Loucy (cell line): ENCODE results near the gene VPREB1.

Source experiments
- CTCF ChIP-seq: fragments of 200-600 bp; sonication (generic); conservative IDR thresholded peaks from 2 replicates; pipeline ENCODE4 v1.5.1; 2014; ENCODE audit warnings: mild to moderate bottlenecking, antibody characterized with exemption, low read length
- EZH2phosphoT487 ChIP-seq: fragments of 200-600 bp; IDR thresholded peaks from 2 replicates; pipeline ENCODE4 v1.6.1; 2018; ENCODE audit warnings: antibody characterized with exemption, mild to moderate bottlenecking, moderate library complexity, borderline replicate concordance

GRCh38 chr22:22244316-22245250 is at the start of gene VPREB1:
- TF ChIP-seq CTCF (no peak), EZH2phosphoT487 (no peak)
